EL (cell line): ENCODE measurements around the gene AFF3.
A peak's percentile ranks its signal among the peaks of the same experiment; 100 is the strongest.
"Not testable (repeated sequence)": the region's sequence is repeated elsewhere in the genome, so short reads cannot be mapped to it uniquely, and the experiment has no call there.

Experiments
- DNase-seq: peaks from one replicate; pipeline ENCODE4 v3.0.0-alpha.2; 2016

The AFF3 gene

DNA sequence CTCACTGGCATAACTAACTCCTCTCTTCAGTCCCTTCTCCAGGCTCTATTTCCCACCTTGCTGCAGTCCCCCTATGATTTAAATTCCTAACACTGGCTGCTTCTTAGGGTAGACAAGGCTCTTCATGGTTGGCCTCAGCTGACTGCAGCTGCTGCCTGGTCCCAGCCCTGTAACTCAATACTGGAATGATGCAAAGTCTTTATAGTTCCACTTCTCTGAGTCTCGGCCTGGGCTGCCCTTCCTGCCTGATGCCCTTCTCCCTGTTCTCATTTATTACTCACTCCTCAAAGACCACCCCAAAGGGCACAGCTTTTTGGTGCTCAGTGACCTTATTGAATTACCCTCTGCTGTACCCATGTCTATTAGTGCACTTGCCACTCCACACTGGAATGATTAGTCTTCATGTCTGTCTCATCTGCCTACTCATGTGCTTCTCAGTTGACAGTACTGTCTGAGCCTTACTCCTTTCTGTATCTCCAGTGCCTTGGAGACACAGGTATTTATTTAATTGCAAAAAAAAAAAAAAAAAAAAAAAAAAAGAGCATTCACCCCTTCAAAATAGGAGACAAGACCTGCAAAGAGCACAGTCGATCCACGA lies 453.1 kb downstream of the AFF3 start:
- DNase-seq, result no peak

DNA sequence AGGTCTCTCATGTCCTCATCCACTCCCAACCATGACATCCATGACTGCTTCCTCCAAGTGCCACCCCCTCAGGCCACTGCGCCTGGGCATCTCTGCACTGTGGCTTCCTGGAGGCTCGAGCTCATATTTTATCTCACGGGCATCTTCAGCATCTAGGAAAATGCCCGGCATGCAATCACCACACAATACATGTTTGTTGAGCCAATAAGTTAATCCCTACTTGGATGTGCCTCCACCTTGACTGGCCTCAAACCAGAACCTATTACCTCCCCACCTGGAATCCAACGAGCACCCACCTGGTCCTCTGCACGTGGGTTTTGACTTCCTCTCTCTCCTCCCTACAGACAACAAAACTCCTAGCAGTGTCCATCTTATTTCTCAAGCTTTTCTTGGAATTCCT lies 453.7 kb downstream of the AFF3 start:
- DNase-seq, result no peak

DNA sequence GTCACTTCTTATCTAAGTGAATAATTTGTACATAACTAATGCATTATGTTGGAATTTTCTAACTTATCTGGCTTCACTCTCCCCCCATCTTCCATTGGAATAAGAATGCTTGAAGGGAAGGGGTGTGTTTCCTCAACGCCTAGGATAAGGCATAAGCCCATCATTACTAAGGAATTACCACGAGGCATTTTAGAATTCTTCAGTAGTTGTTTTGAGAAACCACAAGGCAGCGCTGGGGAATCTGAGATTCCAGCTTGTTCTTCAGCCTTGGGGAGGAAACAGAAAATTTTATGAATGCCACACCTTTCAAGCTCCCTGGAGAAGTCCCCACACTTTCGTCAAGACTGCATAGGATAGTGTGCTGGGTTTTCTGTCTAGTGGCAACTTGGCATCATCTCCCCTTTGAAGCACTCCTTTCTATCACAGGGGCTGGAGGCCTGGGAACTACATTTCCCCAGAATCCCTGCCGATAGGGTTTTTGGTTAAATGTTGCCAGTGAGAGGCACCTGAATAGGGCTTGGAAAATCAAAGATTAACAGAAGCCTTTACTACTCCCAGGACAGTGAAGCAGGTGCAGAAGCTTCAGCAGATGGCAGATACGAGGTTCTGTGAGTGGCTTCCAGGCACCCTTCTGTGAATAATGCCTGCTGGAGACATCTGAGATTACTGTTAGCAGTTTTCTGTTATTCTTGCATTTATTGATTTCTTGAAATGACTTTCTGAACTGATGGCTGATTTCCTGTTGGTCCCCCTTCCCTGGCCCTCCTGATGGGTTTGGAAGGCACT lies 459.9 kb downstream of the AFF3 start:
- DNase-seq, result peak; percentile 78

DNA sequence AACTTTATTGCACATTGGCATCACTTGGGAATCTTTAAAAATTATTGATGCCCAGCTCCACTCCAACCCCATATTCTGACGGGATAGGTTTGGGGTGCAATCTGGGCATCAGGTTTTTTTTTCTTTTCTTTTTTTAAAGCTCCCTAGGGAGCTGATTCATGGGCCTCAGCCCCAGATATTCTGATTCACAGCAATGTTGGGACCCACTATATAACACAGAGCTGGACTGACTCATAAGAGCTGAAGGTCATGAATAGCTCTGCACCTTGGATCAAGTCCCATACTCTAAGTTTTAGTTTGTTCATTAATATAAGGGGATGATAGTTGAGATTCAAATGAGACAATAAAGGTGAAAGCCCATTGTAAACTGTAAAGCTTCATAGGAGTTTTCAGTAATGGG lies 461.4 kb downstream of the AFF3 start:
- DNase-seq, result peak; percentile 81

DNA sequence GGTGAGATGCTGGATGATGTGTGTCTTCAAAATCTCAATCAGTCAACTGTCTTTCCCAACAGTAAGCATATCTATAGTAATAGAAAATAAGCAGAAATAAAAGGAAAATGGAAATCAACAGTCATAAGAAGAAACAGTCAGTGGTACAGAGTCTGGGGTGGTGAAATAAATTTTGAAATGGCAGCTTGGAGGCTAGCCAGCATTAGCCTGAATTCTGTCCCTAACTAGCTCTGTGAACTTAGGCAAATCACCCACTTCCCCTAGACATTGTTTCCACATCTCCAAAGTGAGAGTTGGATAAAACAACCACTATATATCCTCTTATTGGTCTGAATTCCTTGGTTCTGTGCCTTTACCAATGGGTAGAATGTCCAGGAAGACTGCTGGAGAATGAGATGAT lies 462.9 kb downstream of the AFF3 start:
- no peak for DNase-seq

DNA sequence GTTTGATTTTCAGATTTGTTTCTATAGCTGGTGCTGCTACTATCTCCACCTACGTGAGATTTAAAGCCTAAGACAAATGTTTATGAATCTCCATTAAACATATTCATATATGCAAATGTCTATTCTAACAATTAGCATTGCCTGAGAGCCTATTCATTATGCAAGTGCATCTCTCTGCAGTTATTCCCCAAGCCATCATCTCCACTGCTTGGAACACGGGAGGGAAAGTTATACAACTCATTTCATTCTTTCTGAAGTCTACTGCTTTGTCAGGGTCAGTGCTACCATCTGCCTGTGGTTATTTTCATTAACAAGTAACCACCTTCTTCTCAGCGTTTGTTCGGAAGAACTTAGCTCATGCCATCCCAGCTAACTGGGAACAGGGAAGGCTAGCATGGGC lies 463.8 kb downstream of the AFF3 start:
- no peak for DNase-seq

DNA sequence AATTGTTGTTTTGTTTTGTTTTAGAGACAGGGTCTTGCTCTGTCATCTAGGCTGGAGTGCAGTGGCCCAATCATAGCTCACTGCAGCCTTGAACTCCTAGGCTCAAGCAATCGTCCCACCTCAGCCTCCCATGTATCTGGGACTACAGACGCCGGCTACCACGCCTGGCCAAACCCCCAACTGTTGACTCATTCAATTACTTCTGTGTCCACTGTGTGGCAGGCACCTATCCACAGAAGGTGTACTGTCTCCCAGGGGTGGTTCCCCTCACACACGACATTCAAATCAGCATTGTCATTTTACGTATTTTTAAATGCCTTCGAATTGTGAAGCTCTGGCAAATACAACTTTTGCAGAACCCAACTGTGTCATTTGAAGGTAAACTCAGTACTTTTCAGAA lies 464.6 kb downstream of the AFF3 start:
- DNase-seq, result no peak

DNA sequence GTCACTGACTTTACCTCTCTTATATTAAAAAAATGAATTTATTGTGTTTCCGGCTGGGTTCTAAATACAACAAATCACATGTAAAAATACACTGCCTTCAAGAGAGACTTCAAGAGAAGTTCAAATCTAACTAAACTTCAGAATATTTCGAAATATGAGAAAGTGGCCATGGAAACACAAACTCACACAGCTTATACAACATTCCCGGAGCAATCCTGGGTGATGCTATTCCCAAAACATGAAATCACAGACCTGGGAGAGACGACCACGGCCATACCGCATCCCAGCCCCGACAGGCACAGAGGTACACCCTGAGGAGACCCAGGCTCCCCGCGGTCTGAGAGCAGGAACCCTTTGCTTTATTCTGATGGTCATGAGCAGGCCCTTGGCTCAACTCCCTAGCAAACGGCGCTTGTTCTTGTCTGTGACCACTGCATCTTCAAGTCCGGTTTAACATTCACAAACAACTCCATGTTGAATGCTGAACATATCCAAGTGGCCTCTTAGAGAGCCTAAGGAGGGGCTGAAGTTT lies 467.2 kb downstream of the AFF3 start:
- no peak for DNase-seq

DNA sequence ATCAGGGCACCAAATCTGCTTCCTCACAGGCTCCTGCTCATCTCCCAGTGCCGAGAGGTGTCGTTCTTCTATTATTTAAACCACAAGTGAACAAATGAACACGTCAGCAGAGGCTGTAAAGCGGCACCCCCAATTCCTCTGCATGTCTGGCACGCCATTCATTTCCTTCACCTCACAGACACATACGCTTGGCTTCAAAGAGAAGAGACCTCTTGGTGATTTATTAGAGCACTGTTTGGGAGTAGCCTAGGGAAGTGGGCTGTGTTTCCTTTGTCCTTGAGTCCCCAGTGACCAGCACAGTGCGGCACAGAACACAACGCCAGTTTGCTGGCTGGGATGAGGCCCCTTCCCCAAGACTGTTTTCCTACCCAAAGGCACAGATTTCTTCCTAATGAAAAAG lies 468.3 kb downstream of the AFF3 start:
- no peak for DNase-seq

DNA sequence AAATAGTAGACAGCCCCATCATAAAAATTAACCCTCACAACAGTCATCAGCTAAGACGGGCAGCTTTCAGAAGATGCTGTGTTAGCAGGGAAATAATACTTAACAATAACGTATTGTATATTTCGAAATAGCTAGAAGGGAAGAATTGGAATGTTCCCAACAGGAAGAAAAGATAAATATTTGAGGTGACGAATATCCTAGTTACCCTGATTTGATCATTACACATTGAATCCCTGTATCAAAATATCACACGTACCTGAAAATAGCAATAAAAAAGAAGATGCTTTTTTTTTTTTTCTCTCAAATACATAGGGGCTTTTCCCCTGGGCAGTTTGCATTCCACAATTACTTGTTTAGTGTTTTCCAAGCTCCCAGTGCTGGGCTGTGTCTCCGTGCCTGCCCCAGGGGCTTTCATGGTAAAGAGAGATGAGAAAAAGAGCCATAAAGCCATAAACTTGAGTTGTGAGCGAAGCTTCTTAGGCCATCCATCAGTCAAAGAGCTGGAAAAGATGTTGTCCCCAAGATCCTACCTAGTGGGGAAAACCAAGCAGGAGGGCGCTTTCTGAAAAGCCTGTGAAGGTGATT lies 469.5 kb downstream of the AFF3 start:
- no peak for DNase-seq

DNA sequence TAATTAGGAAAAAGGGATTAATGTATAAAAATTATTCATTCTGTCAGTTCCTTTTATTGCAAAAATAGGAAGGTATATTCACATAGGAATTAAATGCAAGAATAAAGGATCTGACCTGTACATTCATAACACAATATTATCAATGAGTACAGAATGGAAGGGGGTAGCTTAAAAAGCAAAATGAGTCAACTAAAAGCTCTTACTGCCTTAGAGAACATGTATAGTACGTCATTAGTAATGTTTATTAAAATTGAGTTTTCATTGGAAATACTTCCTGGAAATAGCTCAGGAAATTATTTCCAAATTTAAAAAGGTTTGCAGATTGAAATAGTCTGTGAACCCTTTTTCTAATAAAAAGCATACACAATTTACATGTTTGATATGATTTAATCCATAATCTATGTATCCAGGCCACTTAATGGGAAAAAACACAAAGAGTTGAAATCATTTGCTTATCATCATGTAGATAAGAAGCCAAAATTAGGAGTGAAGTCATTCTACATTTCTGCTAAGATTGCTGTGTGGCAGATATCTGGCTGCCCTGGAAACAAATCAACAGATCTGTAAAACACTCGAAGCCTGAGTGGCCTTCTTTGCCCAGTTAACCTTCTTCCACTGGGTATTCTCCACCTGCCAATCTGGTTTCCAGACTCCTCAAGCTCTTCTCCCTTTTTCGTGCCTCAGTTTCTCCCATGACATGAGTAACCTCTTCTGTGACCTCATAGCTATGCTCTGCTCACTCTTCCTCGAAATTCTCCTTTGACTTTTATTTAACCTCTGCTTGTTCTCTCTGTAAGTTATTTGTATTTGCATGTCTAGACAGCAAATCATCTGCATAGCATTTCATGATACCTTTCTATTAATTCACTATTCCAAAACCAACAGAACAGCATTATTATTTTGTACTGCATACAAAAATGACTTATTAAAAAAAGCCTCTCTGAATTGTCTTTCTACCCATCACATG lies 471.3 kb downstream of the AFF3 start:
- DNase-seq, result no peak

DNA sequence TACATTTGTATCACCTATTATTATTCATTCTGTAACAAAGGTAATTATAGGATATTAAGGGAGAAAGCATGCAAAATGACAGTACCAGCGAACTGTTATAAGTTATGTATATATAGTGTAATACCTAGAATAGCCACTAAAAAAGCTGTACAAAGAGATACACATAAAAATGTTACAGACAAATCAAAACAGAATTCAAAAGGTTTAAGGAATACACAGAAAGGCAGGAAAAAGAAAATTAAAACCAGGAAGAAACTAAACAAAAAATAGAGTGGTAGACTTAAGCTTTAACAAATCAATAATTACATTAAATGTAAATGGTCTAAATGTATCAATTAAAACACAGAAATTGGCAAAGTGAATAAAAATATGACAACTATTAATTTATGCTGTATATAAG lies 476.1 kb downstream of the AFF3 start:
- no peak for DNase-seq

DNA sequence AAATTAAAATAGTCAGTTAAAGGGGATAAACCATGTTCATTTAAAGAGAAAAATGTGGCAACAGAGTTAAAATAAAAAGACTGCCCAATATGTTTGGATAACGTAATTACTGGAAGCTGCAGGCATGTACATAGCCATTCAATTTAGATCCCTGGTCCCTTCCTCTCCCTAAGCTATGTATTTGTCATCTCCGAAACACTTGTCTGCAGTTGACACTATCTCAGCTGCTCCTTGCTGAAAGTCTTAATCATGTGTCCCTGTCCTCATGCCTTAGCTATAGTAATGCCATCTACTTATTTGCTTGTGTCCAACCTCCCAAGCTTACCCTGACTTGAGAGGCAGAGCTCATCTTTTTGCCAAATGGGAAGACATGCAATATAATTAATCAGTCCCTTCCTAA lies 478.7 kb downstream of the AFF3 start:
- DNase-seq, result no peak

DNA sequence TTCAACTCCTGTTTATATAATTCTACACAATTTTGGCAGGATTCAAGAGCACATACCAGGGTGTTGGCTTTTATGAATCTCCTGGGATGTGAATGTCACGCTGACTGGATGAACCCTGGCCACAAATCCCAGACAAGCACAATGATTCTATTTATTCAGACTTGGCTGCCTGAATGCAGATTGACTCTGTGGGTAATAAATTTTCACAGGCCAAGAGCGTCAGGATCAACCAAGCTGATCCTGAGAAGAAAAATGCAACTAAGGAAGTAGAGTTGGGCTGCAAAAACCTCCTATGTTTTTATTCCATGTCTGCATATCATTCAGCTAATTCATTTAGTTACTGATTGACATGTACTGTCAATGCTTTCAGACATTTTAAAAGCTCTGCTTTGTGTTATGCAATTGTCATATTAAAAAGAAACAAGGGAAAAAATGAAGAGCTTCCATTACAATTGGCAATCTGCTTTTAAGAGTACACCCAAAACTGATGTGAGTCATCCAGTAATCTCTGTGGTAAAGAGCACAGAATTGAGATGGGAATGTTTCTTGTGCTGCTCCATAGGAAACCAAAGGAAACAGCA lies 479.5 kb downstream of the AFF3 start:
- peak; percentile 76 for DNase-seq

DNA sequence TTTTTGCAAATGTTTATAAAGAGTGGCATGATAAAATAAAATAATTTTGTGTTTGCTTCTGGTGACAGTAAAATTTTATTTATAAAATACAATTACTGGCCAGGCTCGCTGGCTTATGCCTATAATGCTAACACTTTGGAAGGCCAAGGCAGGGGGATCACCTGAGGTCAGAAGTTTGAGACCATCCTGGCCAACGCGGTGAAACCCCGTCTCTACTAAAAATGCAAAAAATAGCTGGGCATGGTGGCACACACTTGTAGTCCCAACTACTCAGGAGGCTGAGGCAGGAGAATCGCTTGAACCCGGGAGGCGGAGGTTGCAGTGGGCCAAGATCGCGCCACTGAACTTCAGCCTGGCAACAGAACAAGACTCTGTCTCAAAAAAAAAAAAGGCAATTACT lies 480.6 kb downstream of the AFF3 start:
- DNase-seq, result not testable (repeated sequence)

DNA sequence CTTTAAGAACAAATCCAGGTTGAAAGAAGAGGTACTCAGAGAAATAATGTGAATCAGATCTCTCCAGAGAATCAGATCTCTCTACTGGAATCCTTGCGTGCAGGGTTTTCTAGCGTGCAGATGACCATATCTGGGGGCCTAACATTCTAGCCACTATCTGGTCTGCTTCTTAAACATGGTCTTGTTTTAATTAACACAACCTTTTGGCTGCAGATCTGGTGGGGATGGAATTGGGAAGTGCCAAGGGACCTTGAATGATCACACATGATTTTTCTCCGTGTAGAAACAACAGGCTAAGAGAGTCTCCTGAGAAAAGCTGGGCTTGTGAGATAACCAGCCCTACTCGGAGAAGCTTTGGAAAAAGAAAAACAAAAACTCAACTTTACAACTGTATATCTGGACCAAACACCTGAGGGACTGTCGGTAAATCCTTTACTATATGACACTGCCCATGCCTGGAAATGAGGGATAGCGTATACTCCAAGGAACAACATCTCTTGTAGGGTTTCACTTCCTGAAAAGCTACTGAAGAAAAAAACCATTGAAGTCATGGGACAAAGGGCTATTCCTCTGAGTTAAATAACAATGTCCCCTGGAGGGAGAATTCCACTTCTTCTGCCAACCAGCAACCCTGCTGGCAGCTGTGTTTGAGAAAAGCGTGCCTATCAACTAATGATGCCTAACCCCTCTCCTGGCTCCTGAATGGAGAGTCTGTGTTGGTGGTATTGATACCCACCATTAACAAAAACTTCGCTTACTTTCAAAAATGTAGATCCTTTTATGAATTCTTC lies 481.6 kb downstream of the AFF3 start:
- DNase-seq, result no peak

DNA sequence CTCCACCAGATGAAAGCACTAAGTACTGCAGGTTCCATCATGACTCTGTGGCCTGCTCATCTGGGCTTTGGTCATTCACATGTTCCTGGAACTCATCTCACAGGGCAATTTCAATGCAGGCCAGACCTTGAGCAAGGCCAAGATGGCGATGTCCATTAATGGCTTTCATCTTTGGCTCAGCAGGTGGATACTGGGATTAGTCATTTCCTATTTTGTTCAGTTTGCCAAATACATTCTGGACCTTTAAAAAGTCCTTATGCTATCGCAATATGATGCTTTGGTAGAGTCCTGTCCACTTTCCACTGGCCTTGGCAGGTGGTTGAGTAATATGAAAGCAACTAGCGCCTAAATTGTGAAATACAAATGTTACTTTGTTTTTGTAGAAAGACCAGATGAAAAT lies 482.5 kb downstream of the AFF3 start:
- DNase-seq, result no peak

DNA sequence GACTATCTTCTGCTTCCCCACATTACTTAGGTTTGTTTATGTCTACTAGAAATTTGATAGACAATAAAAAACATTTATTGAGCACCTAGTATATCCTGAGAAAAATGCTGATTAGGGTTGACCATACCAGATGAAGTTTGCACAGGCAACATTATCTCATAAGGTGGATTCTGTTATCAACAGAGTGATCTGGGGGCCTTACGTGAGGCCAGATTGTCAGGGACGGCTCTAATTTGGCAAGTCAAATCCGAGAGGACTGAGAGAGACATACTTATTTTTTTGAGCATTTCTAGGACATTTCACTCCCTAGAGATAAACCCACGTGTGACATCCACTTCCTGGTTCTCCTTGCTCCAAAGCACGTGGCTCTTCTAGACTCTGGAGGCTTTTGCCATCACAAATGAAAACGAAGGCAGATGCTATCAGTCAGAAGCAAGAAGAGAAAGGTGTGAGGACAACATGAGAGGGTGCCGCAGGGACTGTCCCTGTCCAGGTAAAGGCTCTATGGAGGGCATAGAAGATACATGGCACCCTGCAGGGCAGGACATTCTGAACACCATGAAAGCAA lies 484.6 kb downstream of the AFF3 start:
- no peak for DNase-seq

DNA sequence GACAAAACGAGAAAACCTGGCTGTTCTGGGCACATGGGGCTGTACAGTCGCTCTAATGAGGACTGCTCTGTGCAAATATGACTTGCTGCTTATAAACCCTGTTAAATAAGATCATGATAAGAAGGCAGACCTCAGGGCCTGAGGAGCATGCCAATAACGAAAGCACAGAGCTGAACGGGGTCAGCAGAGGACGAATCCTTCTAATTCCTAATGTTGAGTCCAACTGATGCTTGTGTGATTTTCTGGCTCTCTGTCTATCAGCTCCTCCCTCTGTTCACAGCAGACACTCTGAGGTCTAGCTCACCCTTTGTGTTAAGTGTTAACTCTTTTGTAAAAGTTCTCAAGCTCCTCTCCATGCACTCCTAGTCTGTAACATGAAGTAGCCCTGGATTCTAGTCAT lies 485.4 kb downstream of the AFF3 start:
- no peak for DNase-seq

DNA sequence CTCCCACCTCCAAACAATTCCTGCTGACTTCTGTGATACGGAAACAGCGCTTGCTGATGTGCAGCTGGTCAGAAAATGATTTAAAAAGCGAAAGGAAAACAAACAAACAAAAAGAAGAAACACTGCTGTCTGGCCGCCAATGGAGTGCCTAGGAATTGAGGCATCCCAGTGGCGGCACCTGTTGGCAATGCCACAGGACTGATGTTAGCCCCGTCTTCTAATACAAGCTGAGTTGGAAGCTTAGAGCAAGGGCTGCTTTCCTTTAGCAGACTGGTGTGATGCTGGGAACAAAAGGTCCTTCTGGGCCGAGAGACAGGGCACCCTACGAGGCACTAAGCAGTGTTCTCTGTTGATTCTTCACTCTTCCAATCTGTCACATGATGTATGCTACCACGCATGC lies 489.0 kb downstream of the AFF3 start:
- DNase-seq, result no peak

DNA sequence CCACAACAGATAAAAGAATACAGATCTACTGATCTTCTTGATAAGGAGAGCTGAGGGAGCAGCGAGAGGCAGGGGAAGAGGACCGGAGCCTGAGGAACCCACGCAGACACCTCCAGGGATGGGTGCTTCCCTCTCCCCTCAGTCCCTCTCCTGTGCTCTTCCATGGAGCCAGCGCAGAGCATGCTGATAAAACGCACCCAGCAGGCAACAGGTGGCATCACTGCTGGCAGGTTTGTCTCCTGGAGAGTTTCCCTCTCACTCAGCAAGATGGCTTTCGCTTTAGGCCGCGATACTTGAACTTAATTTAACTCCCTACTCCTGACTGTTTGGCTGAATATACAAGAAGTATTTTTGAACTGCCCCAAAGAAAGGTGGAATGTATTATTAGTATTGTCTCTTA lies 489.5 kb downstream of the AFF3 start:
- DNase-seq, result no peak
